Keratinocyte (primary cell): ENCODE measurements around the gene MRC2. TPM values are rescaled to one million over a fixed set of nuclear protein-coding genes. Genes with fewer than 3 reads are reported as not detected.

Experiments used
- DNase-seq: peaks from one replicate; pipeline ENCODE4 v3.0.0-alpha.2; 2011; ENCODE audit warnings: low read depth, missing footprints, low spot score
- FAIRE-seq: peaks from 2 replicates; lab custom pipeline; 2011; peaks lifted over from hg19 to GRCh38; lab: Jason Lieb, UNC
- H2AFZ ChIP-seq: 2 replicates; pipeline ENCODE4 v1.6.0; 2012; ENCODE audit warnings: low read length, control low read depth, inconsistent platforms; ENCODE audit not compliant: control insufficient read depth
- H3K27ac ChIP-seq: 2 replicates; pipeline ENCODE4 v1.5.1; 2011; ENCODE audit warnings: low read length; ENCODE audit not compliant: control insufficient read depth, insufficient read depth
- H3K27me3 ChIP-seq: 3 replicates; pipeline ENCODE4 v1.6.0; 2011; ENCODE audit warnings: low read length; ENCODE audit not compliant: control insufficient read depth, insufficient read depth; ENCODE audit errors: extremely low read depth
- H3K36me3 ChIP-seq, 2 experiments: 2 replicates in 1 of 2; 3 replicates in 1 of 2; pipeline ENCODE4 v1.5.1; 2011; ENCODE audit warnings: low read length in 2 of 2, mild to moderate bottlenecking in 1 of 2; ENCODE audit not compliant: control insufficient read depth in 2 of 2, insufficient read depth in 2 of 2; ENCODE audit errors: extremely low read depth in 1 of 2
- H3K4me1 ChIP-seq: 3 replicates; pipeline ENCODE4 v1.5.1; 2011; ENCODE audit warnings: low read length; ENCODE audit not compliant: control insufficient read depth, insufficient read depth; ENCODE audit errors: extremely low read depth
- H3K4me2 ChIP-seq: 3 replicates; pipeline ENCODE4 v1.6.0; 2011; ENCODE audit warnings: low read depth, low read length; ENCODE audit not compliant: control insufficient read depth, insufficient read depth; ENCODE audit errors: extremely low read depth
- H3K4me3 ChIP-seq, 3 experiments: fragments of 200-600 bp in 1 of 3; sonication (generic) in 1 of 3; 2 replicates in 2 of 3; 3 replicates in 1 of 3; pipeline ENCODE4 v1.5.1; 2011 to 2016; ENCODE audit warnings: low read length in 3 of 3, mild to moderate bottlenecking in 3 of 3, control low read depth in 2 of 3, inconsistent platforms in 1 of 3, low read depth in 1 of 3, mixed read lengths in 1 of 3, mixed run types in 1 of 3, moderate library complexity in 1 of 3; ENCODE audit not compliant: control insufficient read depth in 2 of 3, insufficient read depth in 2 of 3; ENCODE audit errors: extremely low read depth in 1 of 3
- H3K79me2 ChIP-seq: 2 replicates; pipeline ENCODE4 v1.6.0; 2012; ENCODE audit warnings: low read length; ENCODE audit not compliant: control insufficient read depth, insufficient read depth
- H3K9ac ChIP-seq: 3 replicates; pipeline ENCODE4 v1.6.0; 2011; ENCODE audit warnings: low read length; ENCODE audit not compliant: control insufficient read depth, insufficient read depth; ENCODE audit errors: extremely low read depth
- H3K9me1 ChIP-seq: 3 replicates; pipeline ENCODE4 v1.6.0; 2011; ENCODE audit warnings: low read length; ENCODE audit not compliant: control insufficient read depth, insufficient read depth; ENCODE audit errors: extremely low read depth
- H3K9me3 ChIP-seq: 2 replicates; pipeline ENCODE4 v1.5.1; 2012; ENCODE audit warnings: low read depth, low read length; ENCODE audit not compliant: control insufficient read depth
- H4K20me1 ChIP-seq: 3 replicates; pipeline ENCODE4 v1.6.0; 2011; ENCODE audit warnings: low read length; ENCODE audit not compliant: control insufficient read depth, insufficient read depth; ENCODE audit errors: extremely low read depth
- EZH2 ChIP-seq: IDR thresholded peaks from one replicate; pipeline ENCODE4 v1.6.1; 2012; ENCODE audit warnings: inconsistent platforms, mild to moderate bottlenecking, low read length, moderate library complexity
- dilution Hi-C: fragments of 300-500 bp; cut with MboI; formaldehyde crosslinking; loops from one replicate; pipeline ENCODE4 v1.7.0; 2020; ENCODE audit warnings: low sequenced_read_pairs; ENCODE audit not compliant: extremely low pct_ligation_motif_present
- polyA plus RNA-seq, 5 experiments: library from polyadenylated mRNA; depleted of rRNA in 3 of 5; stranded (reverse) in 3 of 5; stranded (forward) in 1 of 5; unstranded in 1 of 5; fragments of >200 nt; gene quantifications; 1 replicate in 1 of 5; 2 replicates in 3 of 5; 3 replicates in 1 of 5; pipeline versions ENCODE4 v1.2.1 to v1.2.3, GENCODE V29; 2011 to 2012; ENCODE audit warnings: missing spikeins in 2 of 5, low read depth in 1 of 5, low replicate concordance in 1 of 5
- TF ChIP-seq, protein P1 (sequence below), 3 experiments: IDR thresholded peaks in 1 of 3; conservative IDR thresholded peaks in 1 of 3; optimal IDR thresholded peaks in 1 of 3; 2 replicates in 2 of 3; 3 replicates in 1 of 3; pipeline versions ENCODE3 to v1.5.1; 2011; ENCODE audit warnings: low read length in 3 of 3, mild to moderate bottlenecking in 3 of 3, moderate library complexity in 2 of 3, control low read depth in 1 of 3, inconsistent platforms in 1 of 3; ENCODE audit not compliant: insufficient read depth in 2 of 3; ENCODE audit errors: extremely low read depth in 1 of 3

The MRC2 gene
- polyA plus RNA-seq, 1 donor (not counting 4 experiments of a cell fraction or from before 2014, with no cell fraction given): 14.0 TPM

DNA sequence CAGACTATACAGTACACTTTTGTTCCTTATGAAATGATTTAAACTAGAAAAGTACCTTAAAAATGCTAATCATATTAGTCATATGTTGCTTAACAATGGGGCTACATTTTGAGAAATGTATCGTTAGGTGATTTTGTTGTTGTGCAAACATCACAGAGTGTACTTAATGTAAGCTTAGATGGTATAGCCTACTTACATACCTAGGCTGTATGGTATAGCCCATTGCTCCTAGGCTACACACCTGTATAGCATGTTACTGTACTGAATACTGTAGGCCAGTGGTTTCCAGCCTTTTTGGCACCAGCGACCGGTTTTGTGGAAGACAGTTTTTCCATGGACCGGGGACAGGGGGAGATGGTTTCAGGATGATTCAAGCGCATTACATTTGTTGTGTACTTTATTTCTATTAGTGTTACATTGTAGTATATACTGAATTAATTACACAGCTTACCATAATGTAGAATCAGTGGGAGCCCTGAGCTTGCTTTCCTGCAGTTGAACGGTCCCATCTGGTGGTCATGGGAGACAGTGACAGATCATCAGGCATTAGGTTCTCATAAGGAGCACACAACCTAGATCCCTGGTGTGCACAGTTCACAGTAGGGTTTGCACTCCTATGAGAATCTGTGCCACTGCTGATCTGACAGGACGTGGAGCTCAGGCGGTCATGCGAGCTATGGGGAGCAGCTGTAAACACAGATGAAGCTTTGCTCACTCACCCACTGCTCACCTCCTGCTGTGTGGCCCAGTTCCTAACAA is 35.0 kb upstream of the MRC2 start:
- peaks cover 4% of the 10 kb centered on the region for H3K4me1 ChIP-seq
- H3K36me3 ChIP-seq: peaks cover 11 to 12% of the 10 kb centered on the region in 2 experiments
- H3K9me1 ChIP-seq: no peaks in the 10 kb centered on the region
- dilution Hi-C loops: no loop called here
- TF ChIP-seq EZH2: no peak
- TF ChIP-seq, protein P1, sequence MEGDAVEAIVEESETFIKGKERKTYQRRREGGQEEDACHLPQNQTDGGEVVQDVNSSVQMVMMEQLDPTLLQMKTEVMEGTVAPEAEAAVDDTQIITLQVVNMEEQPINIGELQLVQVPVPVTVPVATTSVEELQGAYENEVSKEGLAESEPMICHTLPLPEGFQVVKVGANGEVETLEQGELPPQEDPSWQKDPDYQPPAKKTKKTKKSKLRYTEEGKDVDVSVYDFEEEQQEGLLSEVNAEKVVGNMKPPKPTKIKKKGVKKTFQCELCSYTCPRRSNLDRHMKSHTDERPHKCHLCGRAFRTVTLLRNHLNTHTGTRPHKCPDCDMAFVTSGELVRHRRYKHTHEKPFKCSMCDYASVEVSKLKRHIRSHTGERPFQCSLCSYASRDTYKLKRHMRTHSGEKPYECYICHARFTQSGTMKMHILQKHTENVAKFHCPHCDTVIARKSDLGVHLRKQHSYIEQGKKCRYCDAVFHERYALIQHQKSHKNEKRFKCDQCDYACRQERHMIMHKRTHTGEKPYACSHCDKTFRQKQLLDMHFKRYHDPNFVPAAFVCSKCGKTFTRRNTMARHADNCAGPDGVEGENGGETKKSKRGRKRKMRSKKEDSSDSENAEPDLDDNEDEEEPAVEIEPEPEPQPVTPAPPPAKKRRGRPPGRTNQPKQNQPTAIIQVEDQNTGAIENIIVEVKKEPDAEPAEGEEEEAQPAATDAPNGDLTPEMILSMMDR (optimal IDR thresholded peaks at IDR 0.05 in 1 of 3, IDR thresholded peaks at IDR 0.05 in 1 of 3, conservative IDR thresholded peaks at IDR 0.05 in 1 of 3; ENCODE audit: extremely low read depth in 1 of 3, insufficient read depth in 2 of 3, low read length in 3 of 3): no peak
- H3K79me2 ChIP-seq: no peaks in the 10 kb centered on the region
- H3K4me2 ChIP-seq: no peak overlapping the region
- H3K27me3 ChIP-seq: no peaks in the 10 kb centered on the region
- FAIRE-seq: no peak
- H3K27ac ChIP-seq: peak overlapping the region; percentile 31
- H2AFZ ChIP-seq: no peak overlapping the region
- no peaks in the 10 kb centered on the region for H3K9me3 ChIP-seq
- peaks cover 5% of the 10 kb centered on the region for H4K20me1 ChIP-seq
- H3K9ac ChIP-seq: no peak overlapping the region
- peak; percentile 2 for DNase-seq
- H3K4me3 ChIP-seq: no peak overlapping the region

DNA sequence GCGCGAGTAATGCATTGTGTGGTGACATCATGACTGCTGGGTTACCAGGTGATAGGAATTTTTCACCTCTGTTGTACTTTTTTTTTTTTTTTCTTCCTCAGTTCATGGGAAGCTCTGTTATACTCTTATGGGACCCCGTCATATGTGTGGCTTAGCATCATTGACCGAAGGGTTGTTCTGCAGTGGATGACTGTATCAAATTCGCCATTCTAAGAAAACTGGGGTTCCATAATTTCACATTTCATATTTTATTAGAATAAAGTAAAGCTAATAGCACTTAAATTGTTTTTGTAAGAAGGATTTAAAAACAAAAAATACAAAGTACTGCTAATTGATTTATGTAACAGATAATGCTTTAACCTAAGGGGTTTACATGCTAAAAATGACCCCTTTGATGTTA is 32.0 kb upstream of the MRC2 start:
- Histone ChIP-seq H3K9ac (no peak overlapping the region), H3K36me3 (peaks cover 7 to 16% of the 10 kb centered on the region in 2 experiments), H2AFZ (no peak overlapping the region), H3K9me3 (no peaks in the 10 kb centered on the region), H3K27ac (no peak overlapping the region), H3K79me2 (no peaks in the 10 kb centered on the region), H3K4me1 (peaks cover 4% of the 10 kb centered on the region), H3K9me1 (no peaks in the 10 kb centered on the region), H3K4me3 (no peak overlapping the region), H4K20me1 (peaks cover 5% of the 10 kb centered on the region), H3K4me2 (no peak overlapping the region), H3K27me3 (no peaks in the 10 kb centered on the region)
- FAIRE-seq (no peak), DNase-seq (no peak)
- no peak for TF ChIP-seq EZH2
- TF ChIP-seq, protein P1 (optimal IDR thresholded peaks at IDR 0.05 in 1 of 3, IDR thresholded peaks at IDR 0.05 in 1 of 3, conservative IDR thresholded peaks at IDR 0.05 in 1 of 3; ENCODE audit: extremely low read depth in 1 of 3, insufficient read depth in 2 of 3, low read length in 3 of 3): no peak
- dilution Hi-C loops: no loop called here
